A549 treated with ZK216348 at 1 μM for 4 hours (cell line): ENCODE results near the gene NLN. TPM values are rescaled to one million over a fixed set of nuclear protein-coding genes. Genes with fewer than 3 reads are reported as not detected.

Experiments used
- total RNA-seq: library from RNA; stranded (reverse); fragments of 200-300 nt; extraction: Qiagen RNA extraction; gene quantifications from 5 replicates; pipeline ENCODE4 v1.2.3, GENCODE V29; 2022; ENCODE audit warnings: low read depth

NLN gene
- 50.0 to 83.1 TPM (median 69.1 TPM) in 5 replicates for total RNA-seq

GRCh38 chr5:65721720-65722574 is at the start of gene NLN, which contains the start of gene SGTB:
NLN (plus strand) TSS chr5:65722205; CDS start chr5:65722374, 169 bp downstream.
SGTB (minus strand) TSS chr5:65722109; CDS start chr5:65720807, 1,302 bp downstream.

Other genes with a start within 250 kb of the NLN start
- gene ADAMTS6, start 240.3 kb upstream of the NLN start, total RNA-seq: 0.02 to 0.19 TPM (median 0.11 TPM) in 5 replicates
- 19.4 to 60.0 TPM (median 32.6 TPM) in 5 replicates for gene CENPK, start 159.0 kb upstream of the NLN start, total RNA-seq
- gene PPWD1, start 158.9 kb upstream of the NLN start, total RNA-seq: 15.9 to 29.1 TPM (median 18.5 TPM) in 5 replicates
- gene TRIM23, start 97.9 kb upstream of the NLN start, total RNA-seq: 5.4 to 9.4 TPM (median 6.8 TPM) in 5 replicates
- 1.6 to 3.5 TPM (median 2.1 TPM) in 5 replicates for gene SHLD3, start 97.2 kb upstream of the NLN start, total RNA-seq
- 9.5 to 20.2 TPM (median 14.7 TPM) in 5 replicates for gene TRAPPC13, start 97.2 kb upstream of the NLN start, total RNA-seq
- gene SGTB, start 96 bp upstream of the NLN start, total RNA-seq: 4.5 to 9.6 TPM (median 8.1 TPM) in 5 replicates
- gene ERBIN, start 204.4 kb downstream of the NLN start, total RNA-seq: 17.6 to 47.4 TPM (median 26.9 TPM) in 5 replicates